ENCODE measurements around the gene OR2A2. TPM values are rescaled to one million over a fixed set of nuclear protein-coding genes. Genes with fewer than 3 reads are reported as not detected.
A peak's percentile ranks its signal among the peaks of the same experiment; 100 is the strongest.
"Not testable (repeated sequence)": the region's sequence is repeated elsewhere in the genome, so short reads cannot be mapped to it uniquely, and the experiment has no call there.

Gene OR2A2
- total and polyA plus RNA-seq, 9 of the 15 experiments (the other 6 are each of a cell fraction or from before 2014, with no cell fraction given): not detected

DNA sequence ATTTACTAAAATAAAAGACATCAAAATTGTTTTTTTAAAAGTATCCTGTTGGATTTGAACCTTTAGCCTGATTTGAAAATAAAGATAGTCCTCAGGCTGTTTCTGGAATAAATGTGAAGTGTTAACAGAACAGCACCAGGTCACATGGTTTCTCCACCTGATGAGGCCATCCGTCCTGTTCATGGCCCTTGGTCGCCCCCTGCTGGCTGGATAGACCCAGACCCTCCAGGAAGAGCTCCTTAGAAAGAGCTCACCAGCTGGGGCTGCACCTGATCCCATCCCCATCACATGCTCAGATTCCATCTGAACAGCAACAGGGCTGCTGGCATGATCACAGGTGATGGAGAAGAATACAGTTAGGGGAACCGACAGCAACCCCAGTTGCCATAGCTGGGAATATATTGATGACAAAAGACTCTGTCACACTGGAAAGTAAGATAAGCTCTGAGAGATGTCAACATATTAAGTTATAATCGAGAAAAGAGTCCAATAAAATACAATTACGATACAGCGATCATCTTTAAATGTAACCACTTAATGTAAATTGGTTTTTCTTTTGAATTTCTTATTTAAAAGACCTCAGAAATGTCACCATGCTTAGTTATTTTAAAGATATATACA, 18.4 kb downstream of the OR2A2 start (continued):
- TF ChIP-seq, protein P1, sequence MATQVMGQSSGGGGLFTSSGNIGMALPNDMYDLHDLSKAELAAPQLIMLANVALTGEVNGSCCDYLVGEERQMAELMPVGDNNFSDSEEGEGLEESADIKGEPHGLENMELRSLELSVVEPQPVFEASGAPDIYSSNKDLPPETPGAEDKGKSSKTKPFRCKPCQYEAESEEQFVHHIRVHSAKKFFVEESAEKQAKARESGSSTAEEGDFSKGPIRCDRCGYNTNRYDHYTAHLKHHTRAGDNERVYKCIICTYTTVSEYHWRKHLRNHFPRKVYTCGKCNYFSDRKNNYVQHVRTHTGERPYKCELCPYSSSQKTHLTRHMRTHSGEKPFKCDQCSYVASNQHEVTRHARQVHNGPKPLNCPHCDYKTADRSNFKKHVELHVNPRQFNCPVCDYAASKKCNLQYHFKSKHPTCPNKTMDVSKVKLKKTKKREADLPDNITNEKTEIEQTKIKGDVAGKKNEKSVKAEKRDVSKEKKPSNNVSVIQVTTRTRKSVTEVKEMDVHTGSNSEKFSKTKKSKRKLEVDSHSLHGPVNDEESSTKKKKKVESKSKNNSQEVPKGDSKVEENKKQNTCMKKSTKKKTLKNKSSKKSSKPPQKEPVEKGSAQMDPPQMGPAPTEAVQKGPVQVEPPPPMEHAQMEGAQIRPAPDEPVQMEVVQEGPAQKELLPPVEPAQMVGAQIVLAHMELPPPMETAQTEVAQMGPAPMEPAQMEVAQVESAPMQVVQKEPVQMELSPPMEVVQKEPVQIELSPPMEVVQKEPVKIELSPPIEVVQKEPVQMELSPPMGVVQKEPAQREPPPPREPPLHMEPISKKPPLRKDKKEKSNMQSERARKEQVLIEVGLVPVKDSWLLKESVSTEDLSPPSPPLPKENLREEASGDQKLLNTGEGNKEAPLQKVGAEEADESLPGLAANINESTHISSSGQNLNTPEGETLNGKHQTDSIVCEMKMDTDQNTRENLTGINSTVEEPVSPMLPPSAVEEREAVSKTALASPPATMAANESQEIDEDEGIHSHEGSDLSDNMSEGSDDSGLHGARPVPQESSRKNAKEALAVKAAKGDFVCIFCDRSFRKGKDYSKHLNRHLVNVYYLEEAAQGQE (IDR thresholded peaks at IDR 0.05; ENCODE audit: borderline replicate concordance): peak; percentile 92
- TF ChIP-seq, protein P1 (CRISPR knock-in tag; IDR thresholded peaks at IDR 0.05; ENCODE audit: low read depth): no peak
- no peak for TF ChIP-seq ZNF444 (CRISPR knock-in tag; IDR thresholded peaks at IDR 0.05)
- TF ChIP-seq, protein P2, sequence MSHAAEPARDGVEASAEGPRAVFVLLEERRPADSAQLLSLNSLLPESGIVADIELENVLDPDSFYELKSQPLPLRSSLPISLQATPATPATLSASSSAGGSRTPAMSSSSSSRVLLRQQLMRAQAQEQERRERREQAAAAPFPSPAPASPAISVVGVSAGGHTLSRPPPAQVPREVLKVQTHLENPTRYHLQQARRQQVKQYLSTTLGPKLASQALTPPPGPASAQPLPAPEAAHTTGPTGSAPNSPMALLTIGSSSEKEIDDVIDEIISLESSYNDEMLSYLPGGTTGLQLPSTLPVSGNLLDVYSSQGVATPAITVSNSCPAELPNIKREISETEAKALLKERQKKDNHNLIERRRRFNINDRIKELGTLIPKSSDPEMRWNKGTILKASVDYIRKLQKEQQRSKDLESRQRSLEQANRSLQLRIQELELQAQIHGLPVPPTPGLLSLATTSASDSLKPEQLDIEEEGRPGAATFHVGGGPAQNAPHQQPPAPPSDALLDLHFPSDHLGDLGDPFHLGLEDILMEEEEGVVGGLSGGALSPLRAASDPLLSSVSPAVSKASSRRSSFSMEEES (CRISPR knock-in tag; IDR thresholded peaks at IDR 0.05): peak; percentile 80

DNA sequence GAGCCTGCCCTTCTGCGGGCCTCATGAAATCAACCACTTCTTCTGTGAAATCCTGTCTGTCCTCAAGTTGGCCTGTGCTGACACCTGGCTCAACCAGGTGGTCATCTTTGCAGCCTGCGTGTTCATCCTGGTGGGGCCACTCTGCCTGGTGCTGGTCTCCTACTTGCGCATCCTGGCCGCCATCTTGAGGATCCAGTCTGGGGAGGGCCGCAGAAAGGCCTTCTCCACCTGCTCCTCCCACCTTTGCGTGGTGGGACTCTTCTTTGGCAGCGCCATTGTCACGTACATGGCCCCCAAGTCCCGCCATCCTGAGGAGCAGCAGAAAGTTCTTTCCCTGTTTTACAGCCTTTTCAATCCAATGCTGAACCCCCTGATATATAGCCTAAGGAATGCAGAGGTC, 20.2 kb downstream of the OR2A2 start:
- H3K4me3 ChIP-seq; H3K9me1 ChIP-seq (ENCODE audit: control insufficient read depth, insufficient read depth, low read length); POLR2A ChIA-PET; H3K36me3 ChIP-seq (ENCODE audit: control insufficient read depth, insufficient read depth, low read length); H3K4me1 ChIP-seq (replicated peaks in 1 of 2; ENCODE audit: control insufficient read depth in 2 of 2, insufficient read depth in 2 of 2, low read length in 2 of 2); H3K79me2 ChIP-seq (ENCODE audit: control insufficient read depth, insufficient read depth, low read length); DNase-seq (ENCODE audit: extremely low read depth in 1 of 4, low spot score in 3 of 4); BruUV-seq (replicated peaks); H3K9ac ChIP-seq (ENCODE audit: insufficient read depth in 1 of 2, low read depth in 2 of 2, low read length in 2 of 2); ATAC-seq; FAIRE-seq; H4K20me1 ChIP-seq (replicated peaks; ENCODE audit: control insufficient read depth, insufficient read depth, low read length); in situ Hi-C loops (cut with MboI); H3K4me2 ChIP-seq (ENCODE audit: insufficient read depth, low read length); H3K27ac ChIP-seq (ENCODE audit: extremely low read depth, low read depth, low read length); H3K9me3 ChIP-seq (replicated peaks; ENCODE audit: control insufficient read depth, insufficient read depth, low read depth, low read length); intact Hi-C loops (cut with micrococcal nuclease); H2AFZ ChIP-seq (ENCODE audit: low read depth, low read length); H3K27me3 ChIP-seq (ENCODE audit: control insufficient read depth in 2 of 2, insufficient read depth in 2 of 2, low read length in 2 of 2): not testable (repeated sequence)
- WGBS (ENCODE audit: insufficient coverage, low coverage, missing lambda C conversion rate): 2% methylated on average over 9 of the region's 9 CpGs
- CTCF ChIA-PET (ENCODE audit: low intra/inter-chr PET ratio): interaction anchor here (0.7 kb wide), 1 partner anchor 25 kb away, joined by 3 read pairs; no protein-coding TSS in a partner anchor

Data from K562 (cell line).